Panc1 (cell line): ENCODE data around the gene AKT3. TPM values are rescaled to one million over a fixed set of nuclear protein-coding genes. Genes with fewer than 3 reads are reported as not detected.
"Not testable (repeated sequence)": the region's sequence is repeated elsewhere in the genome, so short reads cannot be mapped to it uniquely, and the experiment has no call there.

ENCODE experiments used
- ATAC-seq: fragments of 200-7000 bp; cut with Tn5 transposase; 2 replicates; pipeline ENCODE4 v1.9.1; 2020; ENCODE audit warnings: mild to moderate bottlenecking, moderate library complexity
- BruUV-seq: library from RNA; stranded (reverse); fragments of 400-500 nt; replicated peaks from 2 replicates; lab custom pipeline; 2021; lab: Mats Ljungman, UMichigan
- CTCF ChIA-PET: fragments of 300-600 bp; sonication (Branson Sonifier 250); formaldehyde crosslinking; loops from one replicate; lab custom pipeline; 2022; ENCODE audit warnings: antibody characterized with exemption; lab: Charles Lee
- POLR2A ChIA-PET: fragments of 300-600 bp; sonication (Branson Sonifier 250); formaldehyde crosslinking; loops from one replicate; lab custom pipeline; 2022; ENCODE audit warnings: antibody characterized with exemption; lab: Charles Lee
- DNase-seq: peaks from one replicate; pipeline ENCODE4 v3.0.0-alpha.2; 2010; ENCODE audit warnings: low read depth, low spot score
- H3K27ac ChIP-seq: 2 replicates; pipeline ENCODE4 v1.5.1; 2011; ENCODE audit warnings: mild to moderate bottlenecking, low read length, inconsistent platforms
- H3K27me3 ChIP-seq: fragments of 200-500 bp; sonication (Bioruptor generic); 2 replicates; pipeline ENCODE4 v1.6.0; 2014; ENCODE audit warnings: low read length, inconsistent platforms; ENCODE audit not compliant: control insufficient read depth, insufficient read depth
- H3K36me3 ChIP-seq: fragments of 200-500 bp; sonication (Bioruptor generic); 2 replicates; pipeline ENCODE4 v1.5.1; 2014; ENCODE audit warnings: inconsistent platforms, mild to moderate bottlenecking, low read length, moderate library complexity; ENCODE audit not compliant: control insufficient read depth, insufficient read depth
- H3K4me1 ChIP-seq: 2 replicates; pipeline ENCODE4 v1.5.1; 2011; ENCODE audit warnings: inconsistent platforms, mild to moderate bottlenecking, low read length, moderate library complexity; ENCODE audit not compliant: control insufficient read depth, insufficient read depth
- H3K4me3 ChIP-seq, 2 experiments: 2 replicates each; pipeline ENCODE4 v1.5.1; 2011 to 2012; ENCODE audit warnings: low read depth in 2 of 2, low read length in 2 of 2, mild to moderate bottlenecking in 2 of 2, inconsistent platforms in 1 of 2, moderate library complexity in 1 of 2
- H3K9me3 ChIP-seq: fragments of 200-500 bp; sonication (Bioruptor generic); 2 replicates; pipeline ENCODE4 v1.5.1; 2014; ENCODE audit warnings: low read depth, mild to moderate bottlenecking, inconsistent platforms, low read length, moderate library complexity; ENCODE audit not compliant: control insufficient read depth, insufficient read depth
- POLR2AphosphoS5 ChIP-seq: IDR thresholded peaks from 2 replicates; pipeline ENCODE4 v1.6.1; 2012; ENCODE audit warnings: mild to moderate bottlenecking, low read depth, low read length, moderate library complexity
- REST ChIP-seq, 2 experiments: IDR thresholded peaks; 2 replicates each; pipeline ENCODE4 v1.6.1; 2011 to 2012; ENCODE audit warnings: low read depth in 2 of 2, control low read depth in 1 of 2, low read length in 1 of 2, mild to moderate bottlenecking in 1 of 2, moderate library complexity in 1 of 2; ENCODE audit not compliant: insufficient read depth in 1 of 2
- SIN3A ChIP-seq: IDR thresholded peaks from 2 replicates; pipeline ENCODE4 v1.6.1; 2012; ENCODE audit warnings: low read depth, mild to moderate bottlenecking, low read length, moderate library complexity, borderline replicate concordance; ENCODE audit not compliant: insufficient read depth
- TCF7L2 ChIP-seq: IDR thresholded peaks from 2 replicates; pipeline ENCODE4 v1.6.1; 2011; ENCODE audit warnings: mild to moderate bottlenecking, low read depth, low read length, inconsistent platforms
- in situ Hi-C: cut with HindIII; loops from 2 replicates; pipeline ENCODE4 v1.10.0; 2016; ENCODE audit warnings: low sequenced_read_pairs, low pct_unique_long_range_greater_than_20kb
- intact Hi-C: fragments of 100-400 bp; cut with micrococcal nuclease; formaldehyde crosslinking; loops from one replicate; pipeline ENCODE4 v1.10.0; 2022; ENCODE audit not compliant: unreplicated experiment
- total RNA-seq: library from RNA; stranded (reverse); gene quantifications from one replicate; pipeline ENCODE4 v1.2.1, GENCODE V29; 2021; ENCODE audit not compliant: unreplicated experiment
- TF ChIP-seq, protein P1 (sequence below): fragments of 450-650 bp; IDR thresholded peaks from 2 replicates; pipeline ENCODE4 v1.5.1; 2017; ENCODE audit warnings: mild to moderate bottlenecking

AKT3 gene
- total RNA-seq, 1 experiment from 2014 or later: 11.0 TPM

DNA sequence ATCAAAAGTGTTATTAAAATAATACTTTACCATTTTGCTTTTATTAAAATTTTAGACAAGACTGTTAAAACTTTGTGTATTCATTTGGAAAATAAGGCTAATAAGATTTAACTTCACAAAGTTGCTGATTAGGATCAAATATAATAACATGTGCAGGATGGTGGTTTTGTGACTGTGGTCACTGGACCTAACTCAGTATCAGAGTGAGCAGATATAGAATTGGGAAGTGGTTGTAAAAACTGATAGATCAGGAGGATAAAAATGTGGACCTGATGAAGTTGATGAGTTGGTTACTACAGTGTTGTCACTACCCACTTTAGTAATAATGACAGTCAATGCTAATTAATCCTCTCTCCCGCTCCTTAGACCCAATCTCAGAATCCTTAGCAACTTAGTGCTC, 186.4 kb downstream of the AKT3 start:
- Histone ChIP-seq H3K36me3 (no peaks in the 10 kb centered on the region), H3K27me3 (no peaks in the 10 kb centered on the region), H3K4me1 (no peaks in the 10 kb centered on the region), H3K9me3 (no peaks in the 10 kb centered on the region), H3K4me3 (no peak overlapping the region), H3K27ac (no peak overlapping the region)
- in situ Hi-C loops: no loop called here
- ATAC-seq: no peak
- DNase-seq: no peak
- BruUV-seq: no TSS peak
- CTCF ChIA-PET: no interaction called here
- POLR2A ChIA-PET: no interaction called here
- TF ChIP-seq, protein P1, sequence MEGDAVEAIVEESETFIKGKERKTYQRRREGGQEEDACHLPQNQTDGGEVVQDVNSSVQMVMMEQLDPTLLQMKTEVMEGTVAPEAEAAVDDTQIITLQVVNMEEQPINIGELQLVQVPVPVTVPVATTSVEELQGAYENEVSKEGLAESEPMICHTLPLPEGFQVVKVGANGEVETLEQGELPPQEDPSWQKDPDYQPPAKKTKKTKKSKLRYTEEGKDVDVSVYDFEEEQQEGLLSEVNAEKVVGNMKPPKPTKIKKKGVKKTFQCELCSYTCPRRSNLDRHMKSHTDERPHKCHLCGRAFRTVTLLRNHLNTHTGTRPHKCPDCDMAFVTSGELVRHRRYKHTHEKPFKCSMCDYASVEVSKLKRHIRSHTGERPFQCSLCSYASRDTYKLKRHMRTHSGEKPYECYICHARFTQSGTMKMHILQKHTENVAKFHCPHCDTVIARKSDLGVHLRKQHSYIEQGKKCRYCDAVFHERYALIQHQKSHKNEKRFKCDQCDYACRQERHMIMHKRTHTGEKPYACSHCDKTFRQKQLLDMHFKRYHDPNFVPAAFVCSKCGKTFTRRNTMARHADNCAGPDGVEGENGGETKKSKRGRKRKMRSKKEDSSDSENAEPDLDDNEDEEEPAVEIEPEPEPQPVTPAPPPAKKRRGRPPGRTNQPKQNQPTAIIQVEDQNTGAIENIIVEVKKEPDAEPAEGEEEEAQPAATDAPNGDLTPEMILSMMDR: no peak
- TF ChIP-seq TCF7L2: no peak
- no peak for TF ChIP-seq POLR2AphosphoS5
- no peak for TF ChIP-seq SIN3A
- TF ChIP-seq REST (IDR thresholded peaks at IDR 0.05; ENCODE audit: insufficient read depth in 1 of 2, low read depth in 2 of 2, low read length in 1 of 2): no peak
- intact Hi-C loops: no loop called here

DNA sequence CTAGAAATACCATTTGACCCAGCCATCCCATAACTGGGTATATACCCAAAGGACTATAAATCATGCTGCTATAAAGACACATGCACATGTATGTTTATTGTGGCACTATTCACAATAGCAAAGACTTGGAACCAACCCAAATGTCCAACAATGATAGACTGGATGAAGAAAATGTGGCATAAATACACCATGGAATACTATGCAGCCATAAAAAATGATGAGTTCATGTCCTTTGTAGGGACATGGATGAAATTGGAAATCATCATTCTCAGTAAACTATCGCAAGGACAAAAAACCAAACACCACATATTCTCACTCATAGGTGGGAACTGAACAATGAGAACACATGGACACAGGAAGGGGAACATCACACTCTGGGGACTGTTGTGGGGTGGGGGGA, 187.9 kb downstream of the AKT3 start:
- CTCF ChIA-PET, H3K27ac ChIP-seq, BruUV-seq, ATAC-seq, H3K4me3 ChIP-seq, in situ Hi-C loops, H3K36me3 ChIP-seq, DNase-seq, H3K27me3 ChIP-seq, H3K9me3 ChIP-seq, POLR2A ChIA-PET, intact Hi-C loops, H3K4me1 ChIP-seq: not testable (repeated sequence)

DNA sequence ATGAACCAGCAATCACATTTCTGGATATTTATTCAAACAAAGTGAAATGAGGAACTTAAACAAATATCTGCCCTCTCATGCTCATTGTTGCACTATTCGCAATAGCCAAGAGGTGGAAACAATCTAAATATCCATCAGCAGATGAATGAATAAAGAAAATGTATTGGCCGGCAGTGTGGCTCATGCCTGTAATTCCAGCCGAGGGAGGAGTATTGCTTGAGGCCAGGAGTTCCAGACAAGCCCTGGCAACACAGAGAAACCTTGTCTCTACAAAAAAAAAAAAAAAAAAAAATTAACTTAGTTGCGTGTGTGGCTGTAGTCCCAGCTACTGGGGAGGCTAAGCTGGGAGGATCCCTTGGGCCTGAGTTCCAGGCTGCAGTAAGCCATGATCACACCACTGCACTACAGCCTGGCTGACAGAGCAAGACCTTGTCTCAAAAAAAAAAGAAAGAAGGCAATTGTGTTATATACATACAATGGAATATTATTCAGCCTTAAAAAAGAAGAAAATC, 191.4 kb downstream of the AKT3 start:
- ChIA-PET POLR2A (no interaction called here), CTCF (no interaction called here)
- intact Hi-C loops: no loop called here
- in situ Hi-C loops: no loop called here
- Histone ChIP-seq H3K27ac (no peak overlapping the region), H3K36me3 (no peaks in the 10 kb centered on the region), H3K4me1 (no peaks in the 10 kb centered on the region), H3K4me3 (no peak overlapping the region), H3K27me3 (no peaks in the 10 kb centered on the region), H3K9me3 (no peaks in the 10 kb centered on the region)
- TF ChIP-seq REST (IDR thresholded peaks at IDR 0.05; ENCODE audit: insufficient read depth in 1 of 2, low read depth in 2 of 2, low read length in 1 of 2): no peak
- TF ChIP-seq, protein P1: no peak
- no peak for TF ChIP-seq SIN3A
- no peak for TF ChIP-seq TCF7L2
- no peak for TF ChIP-seq POLR2AphosphoS5
- no TSS peak for BruUV-seq
- DNase-seq (no peak), ATAC-seq (no peak)
